Fibroblast of the aortic adventitia (primary cell): ENCODE data around the gene DUS1L. TPM values are rescaled to one million over a fixed set of nuclear protein-coding genes. Genes with fewer than 3 reads are reported as not detected.

ENCODE experiments used
- DNase-seq: peaks from one replicate; pipeline ENCODE4 v3.0.0-alpha.2; 2010; ENCODE audit warnings: low read depth
- H3K4me3 ChIP-seq: 2 replicates; pipeline ENCODE4 v1.5.1; 2011; ENCODE audit warnings: low read depth, mild to moderate bottlenecking, control low read depth, low read length, moderate library complexity
- total RNA-seq: library from RNA; depleted of rRNA; stranded (reverse); fragments of >200 nt; gene quantifications from 2 replicates; pipeline ENCODE4 v1.2.3, GENCODE V29; 2012; ENCODE audit warnings: low replicate concordance
- TF ChIP-seq, protein P1 (sequence below): IDR thresholded peaks from 2 replicates; pipeline ENCODE4 v1.5.1; 2011; ENCODE audit warnings: mild to moderate bottlenecking, low read length, control low read depth, inconsistent platforms; ENCODE audit not compliant: insufficient read depth

Gene DUS1L
- total RNA-seq, 1 donor = 33.8 TPM

- DNase-seq = no peak
- TF ChIP-seq, protein P1, sequence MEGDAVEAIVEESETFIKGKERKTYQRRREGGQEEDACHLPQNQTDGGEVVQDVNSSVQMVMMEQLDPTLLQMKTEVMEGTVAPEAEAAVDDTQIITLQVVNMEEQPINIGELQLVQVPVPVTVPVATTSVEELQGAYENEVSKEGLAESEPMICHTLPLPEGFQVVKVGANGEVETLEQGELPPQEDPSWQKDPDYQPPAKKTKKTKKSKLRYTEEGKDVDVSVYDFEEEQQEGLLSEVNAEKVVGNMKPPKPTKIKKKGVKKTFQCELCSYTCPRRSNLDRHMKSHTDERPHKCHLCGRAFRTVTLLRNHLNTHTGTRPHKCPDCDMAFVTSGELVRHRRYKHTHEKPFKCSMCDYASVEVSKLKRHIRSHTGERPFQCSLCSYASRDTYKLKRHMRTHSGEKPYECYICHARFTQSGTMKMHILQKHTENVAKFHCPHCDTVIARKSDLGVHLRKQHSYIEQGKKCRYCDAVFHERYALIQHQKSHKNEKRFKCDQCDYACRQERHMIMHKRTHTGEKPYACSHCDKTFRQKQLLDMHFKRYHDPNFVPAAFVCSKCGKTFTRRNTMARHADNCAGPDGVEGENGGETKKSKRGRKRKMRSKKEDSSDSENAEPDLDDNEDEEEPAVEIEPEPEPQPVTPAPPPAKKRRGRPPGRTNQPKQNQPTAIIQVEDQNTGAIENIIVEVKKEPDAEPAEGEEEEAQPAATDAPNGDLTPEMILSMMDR = no peak
- H3K4me3 ChIP-seq = no peak overlapping the region
Observed at GRCh38 chr17:82112181-82112913, 46.7 kb upstream of the DUS1L start.

- no peak overlapping the region for H3K4me3 ChIP-seq
- TF ChIP-seq, protein P1 = no peak
- no peak for DNase-seq
Observed at GRCh38 chr17:82110298-82110697, 44.7 kb upstream of the DUS1L start.

DNA sequence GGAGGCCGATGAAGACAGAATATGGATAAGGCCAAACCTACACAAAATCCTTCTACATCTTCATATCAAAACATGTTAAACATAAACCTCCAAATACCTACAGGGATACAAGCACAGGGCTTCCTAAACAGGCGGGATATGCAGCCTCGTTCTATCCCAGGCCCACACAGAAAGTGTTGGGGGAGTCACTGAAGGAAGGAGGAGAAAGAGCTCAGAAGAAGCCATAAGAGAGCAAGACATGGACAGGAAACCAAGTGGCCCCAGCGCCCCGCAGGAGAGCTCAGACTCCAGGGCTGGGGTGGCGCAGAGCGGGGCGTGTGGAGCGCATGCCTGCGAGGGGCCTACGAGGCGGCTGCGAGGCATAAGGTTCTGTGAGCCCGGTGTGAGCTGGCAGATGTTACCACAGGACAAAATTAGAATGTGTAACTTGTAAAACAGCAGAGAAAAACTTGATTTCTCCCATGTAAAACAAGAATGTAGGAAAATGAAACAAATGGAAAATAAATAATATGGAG lies 43.4 kb upstream of the DUS1L start:
- no peak overlapping the region for H3K4me3 ChIP-seq
- TF ChIP-seq, protein P1 = no peak
- no peak for DNase-seq

DNA sequence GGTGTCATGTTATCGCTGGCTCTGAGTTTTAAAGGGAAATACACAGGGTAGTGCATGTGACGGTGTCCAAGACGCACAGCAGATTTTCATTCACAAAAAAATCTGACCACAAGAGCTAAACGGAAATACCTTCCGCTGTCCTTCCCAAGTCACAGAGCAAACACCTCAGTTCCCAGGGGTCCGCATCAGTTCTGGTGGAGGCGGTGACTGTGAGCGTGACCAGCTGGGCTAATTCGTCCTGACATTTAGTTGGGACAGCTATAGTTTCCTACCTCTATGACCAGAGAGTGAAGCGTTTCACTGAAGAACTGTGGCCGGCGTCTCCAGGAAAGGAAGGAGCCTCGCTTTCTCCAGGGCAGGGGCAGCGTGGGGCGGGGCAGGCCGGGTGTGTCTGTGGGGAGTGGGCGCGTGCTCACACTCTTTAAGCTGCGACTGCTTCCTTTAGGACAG lies 42.9 kb upstream of the DUS1L start:
- TF ChIP-seq, protein P1 = no peak
- DNase-seq = no peak
- H3K4me3 ChIP-seq = no peak overlapping the region

- H3K4me3 ChIP-seq = no peak overlapping the region
- DNase-seq = no peak
- TF ChIP-seq, protein P1 = no peak
Observed at GRCh38 chr17:82108038-82108437, 42.4 kb upstream of the DUS1L start.

DNA sequence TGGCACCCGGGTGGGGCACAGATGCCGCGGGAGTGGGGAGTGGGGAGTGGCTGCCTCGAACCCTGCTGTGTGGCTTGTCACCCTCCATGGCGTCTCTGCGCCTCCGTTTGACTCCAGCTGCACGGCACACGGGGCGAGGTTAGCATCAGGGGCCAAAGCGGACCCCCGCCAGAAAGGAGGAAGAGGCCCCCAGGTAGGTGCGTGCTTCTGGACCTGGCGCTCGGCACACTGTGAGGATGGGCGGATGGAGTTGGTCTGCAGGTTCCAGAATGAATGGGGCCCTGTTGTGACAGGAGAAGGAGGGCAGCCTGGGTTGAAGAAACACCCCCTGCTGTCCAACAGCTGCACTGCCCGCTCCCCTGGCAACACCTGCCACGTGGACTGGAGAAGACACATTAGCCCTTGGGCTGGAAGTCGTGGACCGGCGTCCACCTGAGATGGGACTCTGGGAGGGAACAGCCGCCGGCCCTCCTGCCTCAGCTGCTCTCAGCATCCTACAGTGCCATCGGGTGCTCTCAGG lies 41.8 kb upstream of the DUS1L start:
- DNase-seq = no peak
- no peak overlapping the region for H3K4me3 ChIP-seq
- TF ChIP-seq, protein P1 = no peak
